ENCODE data around the gene C10orf88. TPM values are rescaled to one million over a fixed set of nuclear protein-coding genes. Genes with fewer than 3 reads are reported as not detected.

C10orf88 gene
- total and polyA plus RNA-seq, 2 of the 8 experiments (the other 6 are each of a cell fraction or from before 2014, with no cell fraction given): 3.2 to 11.0 TPM

DNA sequence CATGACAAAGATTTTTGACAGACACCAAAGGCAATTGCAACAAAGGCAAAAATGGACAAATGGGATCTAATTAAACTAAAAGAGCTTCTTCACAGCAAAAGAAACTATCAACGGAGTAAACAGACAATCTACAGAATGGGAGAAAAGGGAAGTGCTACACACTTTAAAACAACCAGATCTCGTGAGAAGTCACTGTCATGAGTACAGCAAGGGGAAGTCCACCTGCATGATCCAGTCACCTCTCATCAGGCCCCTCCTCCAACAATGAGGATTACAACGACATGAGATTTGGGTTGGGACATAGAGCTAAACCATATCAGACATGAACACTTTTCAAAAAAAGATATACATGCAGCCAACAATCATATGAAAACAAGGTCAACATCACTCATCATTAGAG lies 14.7 kb upstream of the C10orf88 start:
- no peak overlapping the region for H2AK5ac ChIP-seq (ENCODE audit: low read depth, low read length)
- no peak overlapping the region for H4K5ac ChIP-seq (ENCODE audit: insufficient read length, low read depth, low read length)
- WGBS, 2 experiments (ENCODE audit: extremely low coverage in 1 of 2, insufficient coverage in 1 of 2, insufficient read length in 1 of 2, insufficient replicate concordance in 2 of 2, low coverage in 1 of 2, low lambda C conversion rate in 2 of 2, missing lambda C conversion rate in 1 of 2): 82% methylated on average over 3 of the region's 3 CpGs; no CpG with 5 or more reads in 1 of the 2 experiments
- H2AFZ ChIP-seq (ENCODE audit: low read length): no peak overlapping the region
- no peak for FAIRE-seq
- H3K4ac ChIP-seq (replicated peaks; ENCODE audit: insufficient read length, low read depth, low read length): no peak overlapping the region
- H3K27me3 ChIP-seq (replicated peaks in 1 of 4; ENCODE audit: control insufficient read depth in 3 of 4, extremely low read depth in 1 of 4, insufficient read depth in 3 of 4, low read length in 3 of 4): peaks cover 0 to 3% (median 1%) of the 10 kb centered on the region in 4 experiments; a peak in 4 of 7 replicates
- no peak for DNase-seq (ENCODE audit: low read depth in 1 of 2, low spot score in 2 of 2)
- H3K18ac ChIP-seq (ENCODE audit: extremely low read depth, low read length): no peak overlapping the region
- no peak overlapping the region for H2BK20ac ChIP-seq (ENCODE audit: low read length)
- no peak overlapping the region for H2BK120ac ChIP-seq (replicated peaks; ENCODE audit: low read depth, low read length)
- H2BK15ac ChIP-seq (ENCODE audit: low read length): no peak overlapping the region
- H3K4me3 ChIP-seq (ENCODE audit: extremely low read depth in 1 of 4, insufficient read depth in 2 of 4, low read depth in 3 of 4, low read length in 4 of 4): no peak overlapping the region
- ChIA-PET POLR2A (ENCODE audit: partially characterized antibody) (no interaction called here), CTCF (ENCODE audit: partially characterized antibody) (interaction anchor here (1.5 kb wide), 1 partner anchor 11 kb away, joined by 7 read pairs; the partner anchor contains the start of gene PSTK)
- H3K9ac ChIP-seq (replicated peaks in 1 of 4; ENCODE audit: extremely low read depth in 1 of 4, low read depth in 3 of 4, low read length in 3 of 4): no peak overlapping the region
- H4K20me1 ChIP-seq (replicated peaks in 1 of 2; ENCODE audit: control insufficient read depth in 1 of 2, insufficient read depth in 2 of 2, low read length in 2 of 2): no peaks in the 10 kb centered on the region
- H3K23me2 ChIP-seq (ENCODE audit: low read depth, low read length): no peaks in the 10 kb centered on the region
- H4K8ac ChIP-seq (ENCODE audit: extremely low read depth, insufficient read depth, low read length): no peak overlapping the region
- H3K27ac ChIP-seq (ENCODE audit: low read depth, low read length): no peak overlapping the region
- peaks cover 10 to 20% of the 10 kb centered on the region in 2 experiments for H3K9me3 ChIP-seq (ENCODE audit: insufficient read depth in 2 of 2, low read depth in 1 of 2, low read length in 1 of 2)
- no peak overlapping the region for H4K91ac ChIP-seq (replicated peaks; ENCODE audit: insufficient read length, low read length)
- no peak overlapping the region for H2BK12ac ChIP-seq (ENCODE audit: low read depth, low read length)
- H2BK5ac ChIP-seq (ENCODE audit: low read depth, low read length): no peak overlapping the region
- H3K36me3 ChIP-seq (ENCODE audit: control insufficient read depth in 2 of 4, insufficient read depth in 4 of 4, low read length in 3 of 4): no peaks in the 10 kb centered on the region
- H3K79me2 ChIP-seq (ENCODE audit: control insufficient read depth in 1 of 2, insufficient read depth in 2 of 2, low read length in 2 of 2): no peaks in the 10 kb centered on the region
- no peaks in the 10 kb centered on the region for H3K79me1 ChIP-seq (ENCODE audit: low read depth, low read length)
- H3K4me2 ChIP-seq (ENCODE audit: insufficient read depth in 1 of 2, low read depth in 2 of 2, low read length in 2 of 2): no peak overlapping the region
- TF ChIP-seq NANOG (IDR thresholded peaks at IDR 0.05; ENCODE audit: insufficient read depth, low read depth, low read length, poor library complexity, severe bottlenecking) (no peak), KDM5A (IDR thresholded peaks at IDR 0.05; ENCODE audit: low read length) (no peak)
- H3K4me1 ChIP-seq (replicated peaks in 1 of 4; ENCODE audit: control insufficient read depth in 3 of 4, insufficient read depth in 4 of 4, low read length in 3 of 4): no peaks in the 10 kb centered on the region
- H3K14ac ChIP-seq (ENCODE audit: insufficient read length): no peak overlapping the region
- no peak overlapping the region for H3K23ac ChIP-seq (ENCODE audit: insufficient read length)
- H3K56ac ChIP-seq (replicated peaks; ENCODE audit: insufficient read length, low read depth, low read length): no peak overlapping the region
